GM19467 (cell line): ENCODE data around the gene BOC.
A peak's percentile ranks its signal among the peaks of the same experiment; 100 is the strongest.

Experiments used
- ATAC-seq: cut with Tn5 transposase; IDR thresholded peaks from one replicate; pipeline ENCODE4 v1.9.1; 2021; ENCODE audit warnings: mild to moderate bottlenecking, moderate library complexity; ENCODE audit not compliant: unreplicated experiment

BOC gene

DNA sequence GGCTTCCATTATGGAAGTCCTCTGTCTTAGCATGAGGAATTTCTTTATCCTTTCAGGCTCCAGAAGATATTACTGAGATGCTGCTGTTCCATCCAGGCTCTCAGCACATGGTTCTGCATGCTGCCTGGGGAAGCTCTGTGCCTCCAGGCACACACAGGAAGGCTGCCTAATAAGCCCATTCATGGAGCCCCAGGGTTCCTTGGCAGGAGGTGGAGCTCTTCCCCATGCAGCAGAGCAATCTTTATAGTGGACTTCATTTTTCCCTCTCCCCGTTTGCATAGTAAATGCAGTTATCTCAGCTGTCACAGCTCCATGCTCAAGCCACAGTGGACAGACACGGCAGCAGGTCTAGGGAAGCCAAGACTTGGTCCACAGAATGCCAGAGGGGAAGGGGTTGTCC lies 57.6 kb downstream of the BOC start:
- ATAC-seq = no peak

DNA sequence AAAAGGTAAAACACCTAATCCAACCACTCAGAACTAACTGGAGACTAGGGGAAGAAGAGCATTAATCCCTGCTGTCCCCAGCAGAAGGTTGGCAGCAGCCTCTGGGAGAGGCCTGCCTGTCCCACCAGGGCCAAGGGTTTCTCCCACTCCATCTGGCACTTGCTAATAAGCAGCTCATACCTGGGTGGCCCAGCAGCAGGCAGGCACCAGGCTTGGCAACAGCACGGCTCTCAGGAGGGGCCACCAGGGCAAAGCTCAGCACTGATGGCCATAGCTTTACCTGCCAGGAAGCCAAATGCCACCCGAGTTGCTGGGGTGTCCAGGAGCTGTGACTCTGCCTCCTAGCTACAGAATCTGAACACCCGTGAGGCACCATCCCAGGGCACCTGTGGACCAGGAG lies 58.3 kb downstream of the BOC start:
- no peak for ATAC-seq

DNA sequence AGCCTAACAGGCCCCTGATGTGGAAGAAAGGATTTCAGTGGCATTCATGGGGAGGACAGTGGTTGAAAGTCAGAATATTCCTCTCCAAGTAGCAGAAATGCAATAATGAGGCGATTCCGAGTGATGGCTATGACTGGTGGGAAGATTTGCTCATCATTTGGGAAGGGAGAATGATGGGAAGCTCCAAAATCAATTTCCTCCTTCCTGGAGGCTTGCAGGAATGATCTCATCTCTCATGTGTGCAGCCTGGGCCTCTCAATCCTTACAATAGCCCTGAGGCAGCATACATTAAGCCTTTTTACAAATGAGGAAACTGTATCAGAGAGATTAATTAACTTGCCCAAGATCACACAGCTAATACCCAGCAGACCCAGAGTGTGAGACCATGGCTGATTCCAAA lies 58.7 kb downstream of the BOC start:
- ATAC-seq = no peak

DNA sequence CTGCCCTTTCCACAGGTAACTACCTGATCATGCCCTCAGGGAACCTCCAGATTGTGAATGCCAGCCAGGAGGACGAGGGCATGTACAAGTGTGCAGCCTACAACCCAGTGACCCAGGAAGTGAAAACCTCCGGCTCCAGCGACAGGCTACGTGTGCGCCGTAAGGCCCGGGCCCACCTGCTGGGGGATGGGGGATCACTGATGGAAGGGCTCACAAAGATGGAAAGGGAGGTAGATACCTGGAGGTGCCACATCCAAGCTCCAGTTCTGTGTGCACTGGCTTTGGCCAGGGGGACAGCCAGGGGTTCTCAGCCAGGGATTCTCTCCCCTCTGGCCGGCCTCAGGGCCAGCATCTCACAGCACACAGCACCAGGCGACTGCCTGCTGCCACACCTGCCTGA lies 59.4 kb downstream of the BOC start:
- no peak for ATAC-seq

DNA sequence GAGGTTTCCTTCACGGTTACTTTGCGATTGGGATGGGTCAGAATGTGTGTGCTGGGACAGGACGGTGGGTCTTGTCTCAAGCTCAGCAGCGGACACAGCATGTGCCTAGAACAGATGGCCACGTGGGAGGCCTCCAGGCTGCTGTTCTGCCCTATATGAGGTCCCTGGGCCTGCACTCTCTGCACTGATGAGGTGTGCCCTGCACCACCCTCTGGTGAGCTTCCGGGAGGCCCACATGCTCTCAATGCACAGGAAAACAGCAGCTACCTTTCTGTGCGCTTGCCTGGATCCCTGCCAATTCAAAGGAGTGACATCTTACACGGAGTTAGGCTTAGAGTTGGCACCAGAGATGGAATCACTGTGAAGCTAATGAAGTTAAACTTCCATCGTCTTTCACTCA lies 59.8 kb downstream of the BOC start:
- ATAC-seq = no peak

DNA sequence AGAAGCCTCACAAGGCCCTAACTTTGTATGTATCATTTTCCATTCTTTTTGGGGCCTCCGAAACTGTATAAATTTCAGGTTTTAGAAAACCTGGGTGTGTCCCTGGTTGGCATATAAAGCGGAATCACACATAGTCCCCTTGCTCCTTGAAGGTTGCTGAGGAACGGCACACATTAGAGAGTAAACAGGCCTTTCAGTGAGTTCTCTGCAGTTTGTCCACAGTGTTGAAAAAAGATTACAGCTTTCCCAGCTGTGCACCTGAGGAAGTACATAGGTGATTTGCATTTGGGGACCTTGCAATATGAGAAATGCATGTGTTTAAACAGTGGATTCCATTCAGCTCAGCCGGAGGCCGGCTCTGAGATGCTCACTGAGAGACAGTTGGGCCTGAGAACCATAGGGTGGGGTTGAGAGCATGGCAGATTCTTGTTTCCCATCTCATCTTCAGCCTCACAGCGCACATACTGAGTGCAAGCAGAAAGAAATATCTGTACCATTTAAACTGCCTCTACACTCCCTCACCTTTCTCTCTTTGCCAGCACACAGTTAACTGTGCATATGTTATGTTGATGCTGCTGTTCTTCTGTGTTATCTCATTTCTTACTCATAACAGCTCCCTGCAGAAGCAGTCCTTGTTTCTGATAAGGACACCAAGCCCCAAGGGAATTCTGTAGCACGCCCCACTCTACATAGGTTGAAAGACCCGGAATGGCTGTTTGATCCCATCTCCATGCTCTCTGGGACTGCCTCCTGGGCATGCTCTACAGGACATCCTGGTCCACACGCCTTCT lies 60.4 kb downstream of the BOC start:
- no peak for ATAC-seq

DNA sequence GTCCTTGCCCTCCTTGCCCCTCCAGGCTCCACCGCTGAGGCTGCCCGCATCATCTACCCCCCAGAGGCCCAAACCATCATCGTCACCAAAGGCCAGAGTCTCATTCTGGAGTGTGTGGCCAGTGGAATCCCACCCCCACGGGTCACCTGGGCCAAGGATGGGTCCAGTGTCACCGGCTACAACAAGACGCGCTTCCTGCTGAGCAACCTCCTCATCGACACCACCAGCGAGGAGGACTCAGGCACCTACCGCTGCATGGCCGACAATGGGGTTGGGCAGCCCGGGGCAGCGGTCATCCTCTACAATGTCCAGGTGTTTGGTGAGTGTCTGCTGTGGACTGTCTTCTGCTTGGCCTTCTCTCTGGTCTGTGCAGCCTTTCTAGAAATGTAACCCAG lies 61.0 kb downstream of the BOC start:
- no peak for ATAC-seq

DNA sequence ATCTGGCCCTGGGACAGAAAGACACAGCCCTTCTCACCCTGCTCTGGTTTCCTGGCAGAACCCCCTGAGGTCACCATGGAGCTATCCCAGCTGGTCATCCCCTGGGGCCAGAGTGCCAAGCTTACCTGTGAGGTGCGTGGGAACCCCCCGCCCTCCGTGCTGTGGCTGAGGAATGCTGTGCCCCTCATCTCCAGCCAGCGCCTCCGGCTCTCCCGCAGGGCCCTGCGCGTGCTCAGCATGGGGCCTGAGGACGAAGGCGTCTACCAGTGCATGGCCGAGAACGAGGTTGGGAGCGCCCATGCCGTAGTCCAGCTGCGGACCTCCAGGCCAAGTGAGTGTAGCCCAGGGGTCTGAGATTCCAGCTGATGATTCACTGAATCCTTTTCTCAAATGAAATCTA lies 61.7 kb downstream of the BOC start:
- no peak for ATAC-seq

DNA sequence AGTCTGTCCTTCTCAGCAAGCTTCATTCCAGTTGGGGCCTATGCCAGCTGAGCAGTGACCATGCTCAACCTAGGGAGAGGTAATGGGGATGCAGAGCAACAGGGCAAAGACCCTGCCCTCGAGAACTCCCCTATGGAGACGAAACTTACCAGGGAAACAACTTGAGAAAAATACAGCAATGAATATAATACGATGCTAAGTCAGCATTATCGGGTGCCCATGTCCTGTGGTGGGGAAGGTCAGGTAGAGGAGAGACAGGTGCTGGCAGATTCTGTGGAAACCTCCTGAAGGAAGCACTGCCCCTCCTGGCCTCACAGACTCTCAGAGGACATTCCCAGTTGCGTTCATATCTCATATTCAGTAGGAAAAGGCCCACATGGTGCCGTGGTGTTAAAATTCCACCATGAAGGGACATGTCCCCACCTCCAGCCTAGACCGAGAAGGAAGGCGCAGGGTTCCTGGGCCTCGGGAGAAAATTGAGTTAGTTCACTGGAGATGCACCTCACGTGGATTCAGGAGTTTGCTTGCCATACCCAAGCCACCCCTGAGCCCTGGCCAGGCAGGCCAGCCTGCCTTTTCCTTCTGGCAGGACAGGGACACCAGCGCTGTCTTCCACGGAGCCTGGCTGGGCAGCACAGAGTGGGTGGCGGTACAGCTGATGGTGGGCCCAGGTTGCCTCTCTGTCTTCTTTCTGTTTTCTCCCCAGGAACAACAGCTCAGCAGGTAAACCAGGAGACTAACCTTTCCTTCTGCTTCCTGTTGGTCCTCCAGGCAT lies 62.4 kb downstream of the BOC start:
- ATAC-seq = no peak

DNA sequence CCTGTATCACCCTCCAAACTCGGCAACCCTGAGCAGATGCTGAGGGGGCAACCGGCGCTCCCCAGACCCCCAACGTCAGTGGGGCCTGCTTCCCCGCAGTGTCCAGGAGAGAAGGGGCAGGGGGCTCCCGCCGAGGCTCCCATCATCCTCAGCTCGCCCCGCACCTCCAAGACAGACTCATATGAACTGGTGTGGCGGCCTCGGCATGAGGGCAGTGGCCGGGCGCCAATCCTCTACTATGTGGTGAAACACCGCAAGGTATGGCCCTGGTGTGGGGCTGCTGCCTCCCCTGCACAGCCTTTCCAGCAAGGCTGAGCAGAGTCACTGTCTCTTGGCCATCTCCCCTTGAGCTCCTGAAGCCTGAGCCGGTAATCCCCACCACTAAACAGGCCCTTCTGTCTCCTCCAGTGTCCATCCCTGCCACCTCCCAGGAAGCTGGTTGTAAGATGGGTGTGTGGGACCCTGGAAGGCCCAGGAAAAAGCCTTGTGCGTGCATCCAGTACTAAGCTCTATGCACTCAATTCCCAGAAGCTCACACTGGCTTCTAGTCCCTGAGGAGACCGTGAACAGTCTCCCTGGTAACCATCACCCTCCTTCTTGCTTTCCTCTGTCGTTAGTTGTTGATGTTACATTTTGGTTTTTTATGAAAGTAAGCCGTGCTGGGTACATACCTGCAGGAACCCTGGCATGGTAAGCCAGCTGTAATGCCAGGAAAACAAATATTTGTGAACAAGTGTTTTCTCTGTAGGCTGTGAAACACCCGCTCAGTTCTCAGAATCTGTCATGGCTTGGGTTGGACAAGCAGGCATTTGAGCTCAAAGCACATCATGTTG lies 63.3 kb downstream of the BOC start:
- no peak for ATAC-seq

DNA sequence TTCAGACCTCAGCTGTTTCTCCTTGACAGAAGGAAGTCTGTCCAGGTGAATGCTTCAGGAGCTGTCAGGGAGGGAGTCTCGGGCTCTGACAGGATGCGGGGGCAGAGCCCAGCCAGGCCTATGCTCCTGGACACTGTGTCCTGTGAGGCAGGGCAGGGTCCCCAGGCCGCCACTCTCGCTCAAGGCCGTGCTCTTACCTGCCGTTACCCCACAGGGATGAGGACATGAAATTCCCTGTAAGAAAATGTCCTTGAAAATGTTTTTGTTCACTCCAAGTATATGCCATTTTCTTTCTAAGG lies 63.9 kb downstream of the BOC start:
- no peak for ATAC-seq

DNA sequence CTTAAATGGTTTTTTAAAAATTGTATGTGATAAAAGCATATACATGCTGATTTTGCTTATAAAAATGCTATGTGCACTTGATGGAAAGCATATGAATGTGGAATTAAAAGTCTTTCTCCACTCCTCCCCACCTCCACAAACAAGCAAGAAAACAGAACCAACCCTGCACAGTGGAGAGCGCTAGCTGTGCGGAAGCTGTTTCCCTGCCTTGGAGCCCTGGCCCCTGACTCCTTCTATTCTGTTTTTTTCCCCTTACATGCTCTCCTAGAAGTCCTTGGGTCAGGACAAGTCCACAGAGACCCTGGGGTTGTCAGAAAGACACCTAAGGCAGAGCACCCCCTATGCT lies 64.2 kb downstream of the BOC start:
- ATAC-seq = no peak

DNA sequence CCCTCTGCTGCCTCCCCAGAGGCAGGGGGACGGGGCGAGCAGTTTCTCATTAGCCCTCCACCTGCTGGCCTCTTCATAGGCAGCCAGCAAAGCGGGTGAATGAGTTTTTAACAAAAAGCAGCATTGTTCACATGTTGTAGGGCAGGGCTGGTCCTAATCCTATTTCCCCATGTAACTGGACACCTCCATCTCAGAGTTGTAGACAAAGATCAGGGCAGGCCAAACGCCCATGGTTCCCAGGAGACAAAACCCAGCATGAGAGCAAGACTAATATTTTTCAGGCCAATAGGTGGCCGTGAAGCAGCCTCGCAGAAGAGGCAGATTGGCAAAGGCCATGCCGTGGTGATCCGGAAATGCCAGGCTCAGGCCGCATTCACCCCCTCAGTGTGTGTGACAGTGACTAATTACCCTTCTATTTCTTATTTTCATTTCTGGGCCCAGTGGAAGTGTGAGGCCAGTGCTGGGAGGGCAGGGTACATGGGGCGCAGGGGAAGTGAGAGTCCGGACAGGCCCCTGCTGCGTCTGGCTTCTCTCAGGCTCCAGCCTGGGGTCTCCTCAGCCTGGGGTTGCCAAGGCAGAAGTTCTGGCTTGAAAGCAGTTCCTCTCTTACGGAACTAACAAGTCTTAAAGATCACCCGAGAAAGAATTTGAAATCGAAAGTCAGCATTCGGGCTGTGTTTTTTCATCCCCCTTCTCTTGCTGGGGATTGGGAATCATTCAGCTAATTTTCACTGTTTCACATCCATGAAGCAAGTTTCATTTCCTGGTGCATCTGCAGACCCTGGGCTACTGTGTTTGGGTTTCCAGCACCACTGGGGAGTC lies 64.8 kb downstream of the BOC start:
- peak; percentile 56 for ATAC-seq

DNA sequence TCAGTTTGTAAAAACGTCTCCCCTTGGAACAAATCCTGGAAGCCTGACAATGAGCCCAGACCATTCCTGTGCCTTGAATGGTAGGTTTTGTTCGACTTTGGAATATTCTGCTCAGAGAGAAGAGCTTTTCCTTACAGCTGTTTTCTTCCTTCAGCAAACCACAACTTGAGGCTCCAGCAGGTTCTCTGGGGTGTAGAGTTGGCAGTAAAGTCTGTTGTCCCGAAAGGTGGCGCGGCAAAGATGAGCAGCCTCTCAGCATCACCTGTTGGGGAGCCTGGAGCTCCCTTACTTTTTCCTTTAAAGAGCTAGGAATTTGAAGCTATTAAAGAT lies 65.4 kb downstream of the BOC start:
- no peak for ATAC-seq

DNA sequence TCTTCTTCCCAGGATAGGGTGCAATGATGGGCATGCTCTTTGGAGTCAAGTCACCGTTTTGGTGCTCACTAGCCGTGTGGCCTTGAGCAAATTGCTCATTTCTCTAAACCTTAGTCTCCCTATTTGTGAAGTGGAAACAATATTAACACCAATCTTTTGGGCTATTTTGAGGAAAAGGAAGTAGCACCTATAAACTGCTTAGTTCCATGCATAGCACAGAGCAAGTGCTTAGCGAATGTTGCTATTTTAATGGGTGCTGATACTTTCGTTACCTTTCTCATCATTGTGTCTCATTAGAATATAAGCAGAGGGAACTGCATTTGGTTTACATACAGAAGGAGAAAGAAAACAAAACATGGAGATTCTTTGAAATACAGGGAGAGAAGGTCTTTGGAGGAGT lies 66.1 kb downstream of the BOC start:
- no peak for ATAC-seq

DNA sequence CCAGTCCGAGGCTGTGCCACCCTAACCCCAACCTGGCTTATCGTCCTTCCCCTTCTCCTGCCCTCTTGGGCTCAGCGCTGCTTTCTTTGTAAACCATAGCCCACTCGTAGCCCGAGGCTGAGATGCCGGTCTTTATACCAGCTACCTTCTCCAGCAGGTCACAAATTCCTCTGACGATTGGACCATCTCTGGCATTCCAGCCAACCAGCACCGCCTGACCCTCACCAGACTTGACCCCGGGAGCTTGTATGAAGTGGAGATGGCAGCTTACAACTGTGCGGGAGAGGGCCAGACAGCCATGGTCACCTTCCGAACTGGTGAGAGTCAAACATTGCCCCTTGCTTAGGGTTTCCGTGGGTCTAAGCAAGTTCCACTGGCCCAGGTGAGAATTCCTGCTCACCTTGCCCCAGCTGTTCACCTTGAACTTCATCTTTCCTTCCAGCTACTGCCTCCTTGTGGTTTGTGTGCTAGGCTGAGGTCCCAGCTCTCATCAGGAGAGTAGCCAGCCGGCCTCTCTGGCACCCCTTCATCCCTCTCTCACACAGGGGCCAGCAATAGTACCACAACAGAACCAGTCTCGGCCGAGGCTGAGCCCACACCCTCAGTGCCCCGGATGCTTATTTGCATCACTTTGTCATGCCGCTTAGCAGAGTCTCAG lies 66.7 kb downstream of the BOC start:
- no peak for ATAC-seq

DNA sequence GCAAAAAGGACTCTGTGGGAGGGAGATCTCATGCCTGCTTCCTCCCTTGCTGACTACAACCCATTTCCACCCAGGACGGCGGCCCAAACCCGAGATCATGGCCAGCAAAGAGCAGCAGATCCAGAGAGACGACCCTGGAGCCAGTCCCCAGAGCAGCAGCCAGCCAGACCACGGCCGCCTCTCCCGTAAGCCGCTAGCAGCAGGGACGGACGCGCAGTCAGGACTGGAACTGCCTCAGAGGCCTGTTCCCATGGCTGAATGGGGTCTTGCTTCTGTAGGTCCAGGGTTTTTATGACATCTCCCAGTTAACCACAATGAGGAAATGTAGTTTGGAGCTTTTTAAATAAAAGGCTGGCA lies 67.2 kb downstream of the BOC start:
- no peak for ATAC-seq

DNA sequence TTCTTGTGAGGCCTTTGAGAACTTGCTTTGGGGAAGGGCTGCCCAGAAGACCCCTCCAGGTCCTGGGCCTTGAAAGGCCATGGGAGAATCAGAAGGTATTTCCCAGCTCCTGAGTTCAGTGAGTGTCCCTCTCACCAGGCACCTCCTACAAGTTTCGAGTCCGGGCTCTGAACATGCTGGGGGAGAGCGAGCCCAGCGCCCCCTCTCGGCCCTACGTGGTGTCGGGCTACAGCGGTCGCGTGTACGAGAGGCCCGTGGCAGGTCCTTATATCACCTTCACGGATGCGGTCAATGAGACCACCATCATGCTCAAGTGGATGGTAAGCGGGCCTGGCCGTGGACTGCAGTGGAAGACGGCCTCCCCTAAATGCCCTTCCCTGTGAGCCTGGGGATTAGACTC lies 68.3 kb downstream of the BOC start:
- ATAC-seq = no peak

DNA sequence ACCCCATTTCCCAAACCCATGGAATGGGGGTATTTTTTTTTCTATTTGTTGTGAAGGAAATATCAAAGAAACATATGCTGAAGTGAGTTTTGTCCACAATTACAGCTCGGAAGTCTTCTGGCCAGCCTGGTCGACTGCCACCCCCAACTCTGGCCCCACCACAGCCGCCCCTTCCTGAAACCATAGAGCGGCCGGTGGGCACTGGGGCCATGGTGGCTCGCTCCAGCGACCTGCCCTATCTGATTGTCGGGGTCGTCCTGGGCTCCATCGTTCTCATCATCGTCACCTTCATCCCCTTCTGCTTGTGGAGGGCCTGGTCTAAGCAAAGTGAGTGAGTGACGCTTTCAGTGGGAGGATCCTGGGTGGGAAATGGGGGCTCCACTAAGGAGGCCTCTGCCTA lies 71.9 kb downstream of the BOC start:
- ATAC-seq = no peak

DNA sequence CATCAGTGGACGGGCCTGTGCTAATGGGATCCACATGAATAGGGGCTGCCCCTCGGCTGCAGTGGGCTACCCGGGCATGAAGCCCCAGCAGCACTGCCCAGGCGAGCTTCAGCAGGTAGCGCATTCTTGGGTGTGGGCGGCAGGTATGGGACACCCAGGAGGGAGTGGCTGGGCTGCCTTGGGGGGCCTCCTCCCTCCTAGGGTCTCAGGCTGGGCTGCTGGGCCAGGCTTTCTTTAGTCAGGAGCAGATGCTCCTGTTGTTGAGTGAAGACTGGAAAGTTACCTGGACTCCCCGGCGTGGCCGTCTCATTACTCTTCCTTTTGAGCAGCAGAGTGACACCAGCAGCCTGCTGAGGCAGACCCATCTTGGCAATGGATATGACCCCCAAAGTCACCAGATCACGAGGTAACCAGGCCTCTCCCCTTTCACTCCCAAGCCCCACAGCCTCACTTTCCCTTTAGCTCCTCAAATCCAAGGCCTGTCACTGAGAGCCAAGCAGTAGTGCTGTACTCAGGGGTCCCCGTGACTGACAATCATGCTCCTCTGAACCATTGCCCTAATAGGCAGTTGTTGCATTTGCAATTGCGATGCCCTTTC lies 73.2 kb downstream of the BOC start:
- no peak for ATAC-seq

DNA sequence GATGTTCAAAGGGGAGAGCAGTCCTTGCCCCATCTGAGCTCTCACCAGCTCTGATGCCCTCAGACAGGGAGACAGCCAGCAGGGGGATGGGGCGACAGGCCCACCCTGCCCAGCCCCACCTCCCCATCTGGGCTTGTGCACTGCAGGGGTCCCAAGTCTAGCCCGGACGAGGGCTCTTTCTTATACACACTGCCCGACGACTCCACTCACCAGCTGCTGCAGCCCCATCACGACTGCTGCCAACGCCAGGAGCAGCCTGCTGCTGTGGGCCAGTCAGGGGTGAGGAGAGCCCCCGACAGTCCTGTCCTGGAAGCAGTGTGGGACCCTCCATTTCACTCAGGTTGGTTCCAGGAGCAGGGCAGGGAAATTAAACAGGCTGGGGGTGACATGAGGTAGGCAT lies 73.9 kb downstream of the BOC start:
- ATAC-seq = no peak
